ENCODE measurements around the gene KIRREL3.

The KIRREL3 gene

GRCh38 chr11:126602993-126603392, 397.6 kb downstream of the KIRREL3 start:
- no peak for DNase-seq (ENCODE audit: low read depth in 1 of 2, low spot score in 1 of 2)
- no peak overlapping the region for H3K4me3 ChIP-seq (replicated peaks; ENCODE audit: insufficient read depth, low read length)
- TF ChIP-seq CTCF (IDR thresholded peaks at IDR 0.05; ENCODE audit: insufficient read depth, low read length) = no peak
- TF ChIP-seq GABPA (IDR thresholded peaks at IDR 0.05; ENCODE audit: low read depth) = no peak
- no peak for TF ChIP-seq POLR2AphosphoS5 (IDR thresholded peaks at IDR 0.05; ENCODE audit: low read depth)
- no peak for TF ChIP-seq SPI1 (IDR thresholded peaks at IDR 0.05; ENCODE audit: borderline replicate concordance, low read depth)
- no peak for TF ChIP-seq REST (IDR thresholded peaks at IDR 0.05; ENCODE audit: insufficient replicate concordance, low read depth)
- no peak overlapping the region for H3K27ac ChIP-seq (replicated peaks)
- no peaks in the 10 kb centered on the region for H3K27me3 ChIP-seq (ENCODE audit: insufficient read depth, poor library complexity, severe bottlenecking)

- TF ChIP-seq SPI1 (IDR thresholded peaks at IDR 0.05; ENCODE audit: borderline replicate concordance, low read depth) = no peak
- no peak for TF ChIP-seq CTCF (IDR thresholded peaks at IDR 0.05; ENCODE audit: insufficient read depth, low read length)
- TF ChIP-seq POLR2AphosphoS5 (IDR thresholded peaks at IDR 0.05; ENCODE audit: low read depth) = no peak
- no peak for TF ChIP-seq GABPA (IDR thresholded peaks at IDR 0.05; ENCODE audit: low read depth)
- TF ChIP-seq REST (IDR thresholded peaks at IDR 0.05; ENCODE audit: insufficient replicate concordance, low read depth) = no peak
- H3K27ac ChIP-seq (replicated peaks) = no peak overlapping the region
- no peak overlapping the region for H3K4me3 ChIP-seq (replicated peaks; ENCODE audit: insufficient read depth, low read length)
- no peak for DNase-seq (ENCODE audit: low read depth in 1 of 2, low spot score in 1 of 2)
- no peaks in the 10 kb centered on the region for H3K27me3 ChIP-seq (ENCODE audit: insufficient read depth, poor library complexity, severe bottlenecking)
Measured at GRCh38 chr11:126602349-126602940, 398.1 kb downstream of the KIRREL3 start.

- no peak overlapping the region for H3K27ac ChIP-seq (replicated peaks)
- no peak for TF ChIP-seq REST (IDR thresholded peaks at IDR 0.05; ENCODE audit: insufficient replicate concordance, low read depth)
- no peak for TF ChIP-seq POLR2AphosphoS5 (IDR thresholded peaks at IDR 0.05; ENCODE audit: low read depth)
- no peak for TF ChIP-seq GABPA (IDR thresholded peaks at IDR 0.05; ENCODE audit: low read depth)
- TF ChIP-seq CTCF (IDR thresholded peaks at IDR 0.05; ENCODE audit: insufficient read depth, low read length) = no peak
- TF ChIP-seq SPI1 (IDR thresholded peaks at IDR 0.05; ENCODE audit: borderline replicate concordance, low read depth) = no peak
- no peak overlapping the region for H3K4me3 ChIP-seq (replicated peaks; ENCODE audit: insufficient read depth, low read length)
- no peak for DNase-seq (ENCODE audit: low read depth in 1 of 2, low spot score in 1 of 2)
- no peaks in the 10 kb centered on the region for H3K27me3 ChIP-seq (ENCODE audit: insufficient read depth, poor library complexity, severe bottlenecking)
Measured at GRCh38 chr11:126601550-126602215, 398.9 kb downstream of the KIRREL3 start.

All from HL-60 (cell line).